DOHH2 (cell line): ENCODE data around the gene POMGNT1.

Experiments used
- H3F3A ChIP-seq: fragments of 200-600 bp; sonication (generic), shearing (Covaris generic); 2 replicates; pipeline ENCODE4 v1.6.0; 2016; ENCODE audit warnings: antibody characterized with exemption, mild to moderate bottlenecking; ENCODE audit not compliant: control insufficient read depth, insufficient read depth
- H3K27ac ChIP-seq: fragments of 200-600 bp; sonication (generic); 2 replicates; pipeline ENCODE4 v1.5.1; 2014; ENCODE audit warnings: low read depth, mild to moderate bottlenecking, low read length, moderate library complexity
- H3K27me3 ChIP-seq: fragments of 200-600 bp; sonication (generic); 2 replicates; pipeline ENCODE4 v1.6.1; 2014; ENCODE audit warnings: mild to moderate bottlenecking, low read length, mixed read lengths; ENCODE audit not compliant: control insufficient read depth
- H3K36me3 ChIP-seq: fragments of 200-600 bp; sonication (generic); 2 replicates; pipeline ENCODE4 v1.6.1; 2014; ENCODE audit warnings: mild to moderate bottlenecking, low read length, moderate library complexity, mixed read lengths; ENCODE audit not compliant: control insufficient read depth
- H3K4me1 ChIP-seq: fragments of 200-600 bp; sonication (generic); 2 replicates; pipeline ENCODE4 v1.6.1; 2014; ENCODE audit warnings: mild to moderate bottlenecking, low read length, mixed read lengths; ENCODE audit not compliant: control insufficient read depth
- H3K4me2 ChIP-seq: fragments of 200-600 bp; sonication (generic); 2 replicates; pipeline ENCODE4 v1.6.0; 2014; ENCODE audit warnings: mild to moderate bottlenecking, low read length, moderate library complexity
- H3K4me3 ChIP-seq: fragments of 200-600 bp; sonication (generic); 2 replicates; pipeline ENCODE4 v1.5.1; 2014; ENCODE audit warnings: mild to moderate bottlenecking, low read length, mixed read lengths
- H3K79me2 ChIP-seq: fragments of 200-600 bp; sonication (generic); 2 replicates; pipeline ENCODE4 v1.6.1; 2014; ENCODE audit warnings: mild to moderate bottlenecking, low read length, mixed read lengths; ENCODE audit not compliant: control insufficient read depth
- H3K9me2 ChIP-seq: fragments of 200-600 bp; sonication (generic); replicated peaks from 2 replicates; pipeline ENCODE4 v1.6.1; 2014; ENCODE audit warnings: mild to moderate bottlenecking, low read length, mixed read lengths; ENCODE audit not compliant: control insufficient read depth
- H3K9me3 ChIP-seq: fragments of 200-600 bp; sonication (generic); 2 replicates; pipeline ENCODE4 v1.6.1; 2014; ENCODE audit warnings: antibody characterized with exemption, low read length, mixed read lengths; ENCODE audit not compliant: control insufficient read depth, insufficient read depth
- H4K20me1 ChIP-seq: fragments of 200-600 bp; sonication (generic); 2 replicates; pipeline ENCODE4 v1.6.0; 2014; ENCODE audit warnings: low read depth, mild to moderate bottlenecking, antibody characterized with exemption, low read length, moderate library complexity; ENCODE audit not compliant: control insufficient read depth, insufficient read depth
- CTCF ChIP-seq: fragments of 200-600 bp; sonication (generic); IDR thresholded peaks from one replicate; pipeline ENCODE4 v1.5.1; 2014; ENCODE audit warnings: antibody characterized with exemption, mild to moderate bottlenecking, low read depth, low read length; ENCODE audit not compliant: poor library complexity, severe bottlenecking
- EZH2phosphoT487 ChIP-seq: fragments of 200-600 bp; sonication (generic); IDR thresholded peaks from 2 replicates; pipeline ENCODE4 v1.6.1; 2017; ENCODE audit warnings: borderline replicate concordance, mild to moderate bottlenecking, antibody characterized with exemption, low read length, moderate library complexity, mixed read lengths

Gene POMGNT1

GRCh38 chr1:46221749-46222148 lies 23.5 kb upstream of the POMGNT1 start:
- no peak overlapping the region for H3K4me2 ChIP-seq

GRCh38 chr1:46220808-46221207 lies 22.6 kb upstream of the POMGNT1 start:
- H3K36me3 ChIP-seq = no peaks in the 10 kb centered on the region
- TF ChIP-seq CTCF (no peak), EZH2phosphoT487 (no peak)
- H3K27me3 ChIP-seq = peaks cover 4% of the 10 kb centered on the region; the same call in 1 of the 2 replicates
- H3K9me3 ChIP-seq = no peaks in the 10 kb centered on the region
- H3K79me2 ChIP-seq = no peaks in the 10 kb centered on the region
- H3F3A ChIP-seq = no peaks in the 10 kb centered on the region
- H3K4me1 ChIP-seq = peaks cover 14% of the 10 kb centered on the region
- no peaks in the 10 kb centered on the region for H3K9me2 ChIP-seq
- no peak overlapping the region for H3K4me2 ChIP-seq
- no peak overlapping the region for H3K4me3 ChIP-seq
- no peak overlapping the region for H3K27ac ChIP-seq
- no peaks in the 10 kb centered on the region for H4K20me1 ChIP-seq

More at GRCh38 chr1:46221749-46222148, 23.5 kb upstream of the POMGNT1 start:
- Histone ChIP-seq H3F3A (no peaks in the 10 kb centered on the region), H3K79me2 (no peaks in the 10 kb centered on the region), H4K20me1 (no peaks in the 10 kb centered on the region), H3K9me2 (no peaks in the 10 kb centered on the region), H3K36me3 (no peaks in the 10 kb centered on the region), H3K9me3 (no peaks in the 10 kb centered on the region), H3K27me3 (peaks cover 4% of the 10 kb centered on the region; the same call in 1 of the 2 replicates), H3K4me1 (peaks cover 14% of the 10 kb centered on the region), H3K27ac (no peak overlapping the region), H3K4me3 (no peak overlapping the region)
- no peak for TF ChIP-seq CTCF
- TF ChIP-seq EZH2phosphoT487 = no peak

GRCh38 chr1:46219551-46220520 lies 21.6 kb upstream of the POMGNT1 start:
- no peak overlapping the region for H3K4me3 ChIP-seq

More at GRCh38 chr1:46219551-46220520, 21.6 kb upstream of the POMGNT1 start:
- no peak for TF ChIP-seq CTCF
- TF ChIP-seq EZH2phosphoT487 = no peak
- Histone ChIP-seq H3K9me2 (no peaks in the 10 kb centered on the region), H3K27me3 (peaks cover 4% of the 10 kb centered on the region; the same call in 1 of the 2 replicates), H3K9me3 (no peaks in the 10 kb centered on the region), H4K20me1 (no peaks in the 10 kb centered on the region), H3K27ac (no peak overlapping the region), H3K36me3 (no peaks in the 10 kb centered on the region), H3K79me2 (no peaks in the 10 kb centered on the region), H3K4me1 (peaks cover 14% of the 10 kb centered on the region), H3F3A (no peaks in the 10 kb centered on the region), H3K4me2 (no peak overlapping the region)
